GM13976 (cell line): ENCODE results near the gene LATS2.

Source experiments
- DNase-seq: peaks from one replicate; pipeline ENCODE4 v3.0.0; 2012; ENCODE audit warnings: low spot score
- in situ Hi-C: fragments of 300-500 bp; cut with MboI; formaldehyde crosslinking; loops from one replicate; pipeline ENCODE4 v1.12.0; 2022; ENCODE audit warnings: low sequenced_read_pairs, mixed read lengths, inconsistent platforms; ENCODE audit not compliant: unreplicated experiment
- TF ChIP-seq, protein P1 (sequence below): IDR thresholded peaks from 2 replicates; pipeline ENCODE4 v1.5.1; 2012; ENCODE audit warnings: borderline replicate concordance, mild to moderate bottlenecking; ENCODE audit not compliant: insufficient read depth; ENCODE audit errors: extremely low read depth, missing control alignments, control extremely low read depth

The LATS2 gene

DNA sequence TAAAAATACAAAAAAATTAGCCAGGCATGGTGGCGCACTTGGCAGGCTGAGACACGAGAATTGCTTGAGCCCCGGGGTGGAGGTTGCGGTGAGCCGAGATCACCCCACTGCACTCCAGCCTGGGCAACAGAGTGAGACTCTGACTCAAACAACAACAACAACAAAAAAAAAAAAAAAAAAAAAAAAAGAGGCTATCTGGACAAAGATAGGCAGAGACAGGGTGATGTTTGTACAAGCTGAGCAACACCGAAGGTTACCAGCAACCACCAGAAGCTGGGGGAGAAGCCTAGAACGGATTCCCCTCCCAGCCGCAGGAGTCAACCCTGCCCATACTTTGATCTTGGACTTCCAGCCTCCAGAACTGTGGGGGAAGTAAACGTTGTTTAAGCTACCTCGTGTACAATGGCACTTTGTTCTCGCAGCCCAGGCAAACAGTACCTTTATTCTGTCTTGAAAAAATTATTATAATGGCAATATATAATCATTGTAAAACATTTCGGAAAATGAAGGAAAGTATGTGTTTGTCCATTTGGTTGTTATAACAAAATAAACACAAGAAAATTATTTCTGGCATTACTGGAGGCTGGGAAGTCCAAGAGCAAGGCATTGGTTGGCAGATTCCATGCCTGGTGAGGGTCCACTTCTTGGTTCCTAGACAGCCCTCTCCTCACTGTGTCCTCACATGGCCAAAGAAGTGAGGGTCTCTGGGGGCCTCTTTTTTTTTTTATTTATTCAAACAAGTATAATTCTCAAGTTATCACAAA lies 39.8 kb upstream of the LATS2 start:
- DNase-seq = no peak
- in situ Hi-C loops = loop anchor here (10.0 kb wide), 1 partner anchor 384 kb away; no protein-coding TSS in a partner anchor
- TF ChIP-seq, protein P1, sequence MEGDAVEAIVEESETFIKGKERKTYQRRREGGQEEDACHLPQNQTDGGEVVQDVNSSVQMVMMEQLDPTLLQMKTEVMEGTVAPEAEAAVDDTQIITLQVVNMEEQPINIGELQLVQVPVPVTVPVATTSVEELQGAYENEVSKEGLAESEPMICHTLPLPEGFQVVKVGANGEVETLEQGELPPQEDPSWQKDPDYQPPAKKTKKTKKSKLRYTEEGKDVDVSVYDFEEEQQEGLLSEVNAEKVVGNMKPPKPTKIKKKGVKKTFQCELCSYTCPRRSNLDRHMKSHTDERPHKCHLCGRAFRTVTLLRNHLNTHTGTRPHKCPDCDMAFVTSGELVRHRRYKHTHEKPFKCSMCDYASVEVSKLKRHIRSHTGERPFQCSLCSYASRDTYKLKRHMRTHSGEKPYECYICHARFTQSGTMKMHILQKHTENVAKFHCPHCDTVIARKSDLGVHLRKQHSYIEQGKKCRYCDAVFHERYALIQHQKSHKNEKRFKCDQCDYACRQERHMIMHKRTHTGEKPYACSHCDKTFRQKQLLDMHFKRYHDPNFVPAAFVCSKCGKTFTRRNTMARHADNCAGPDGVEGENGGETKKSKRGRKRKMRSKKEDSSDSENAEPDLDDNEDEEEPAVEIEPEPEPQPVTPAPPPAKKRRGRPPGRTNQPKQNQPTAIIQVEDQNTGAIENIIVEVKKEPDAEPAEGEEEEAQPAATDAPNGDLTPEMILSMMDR = no peak

DNA sequence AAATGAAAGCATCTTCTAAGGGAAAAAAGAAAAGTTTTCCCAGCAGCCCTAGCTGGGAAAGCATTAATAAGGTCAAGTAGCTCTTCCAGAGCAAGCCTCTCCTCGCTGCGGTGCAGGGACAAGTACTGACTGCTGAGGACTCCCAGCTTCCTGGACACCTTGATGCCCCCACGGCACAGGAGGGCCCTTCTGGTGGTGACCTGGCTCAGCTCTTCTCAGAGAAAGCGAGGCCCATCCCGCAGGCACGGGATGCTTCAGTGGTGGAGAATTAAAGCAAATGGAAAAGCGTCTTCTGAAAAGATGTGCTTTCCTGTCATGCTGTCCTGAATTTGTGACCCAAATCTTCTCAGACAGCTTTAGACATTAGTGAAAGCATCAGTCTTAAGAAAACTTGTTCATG lies 38.8 kb upstream of the LATS2 start:
- in situ Hi-C loops = loop anchor here (10.0 kb wide), 1 partner anchor 385 kb away; no protein-coding TSS in a partner anchor
- TF ChIP-seq, protein P1 = no peak
- no peak for DNase-seq

DNA sequence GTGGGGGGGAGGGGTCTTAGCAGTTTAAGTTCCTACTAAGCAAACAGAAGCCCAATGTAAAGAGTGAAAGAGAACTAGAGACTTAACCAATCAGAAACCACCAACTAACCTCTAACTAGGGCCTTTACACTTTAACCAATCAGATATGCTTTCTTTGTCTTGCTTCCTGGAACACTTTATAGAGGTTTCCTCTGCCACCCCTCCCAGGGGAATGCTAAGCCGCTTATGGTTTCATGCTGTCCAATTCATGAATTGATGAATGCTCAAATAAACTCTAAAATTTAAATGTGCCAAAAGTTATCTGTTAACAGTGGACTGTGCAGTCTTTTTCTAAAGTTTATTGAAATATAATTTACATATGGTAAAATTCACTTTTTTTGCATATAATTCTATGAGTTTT lies 33.9 kb upstream of the LATS2 start:
- in situ Hi-C loops = no loop called here
- DNase-seq = no peak
- TF ChIP-seq, protein P1 = no peak

DNA sequence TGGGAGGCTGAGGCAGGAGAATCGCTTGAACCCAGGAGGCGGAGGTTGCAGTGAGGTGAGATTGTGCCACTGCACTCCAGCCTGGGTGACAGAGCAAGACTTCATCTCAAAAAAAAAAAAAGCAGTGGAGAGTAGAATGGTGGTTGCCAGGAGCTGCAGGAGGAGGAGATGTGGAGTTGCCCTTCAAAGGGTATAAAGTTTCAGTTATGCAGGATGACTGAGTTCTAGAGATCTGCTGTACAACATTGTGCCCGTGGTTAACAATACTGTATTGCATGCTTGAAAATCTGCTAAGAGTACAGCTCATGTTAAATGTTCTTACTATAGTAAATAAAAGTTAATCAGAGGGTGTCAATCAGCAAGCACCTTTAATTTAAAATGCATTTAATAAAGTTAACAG lies 28.4 kb upstream of the LATS2 start:
- in situ Hi-C loops = no loop called here
- DNase-seq = no peak
- TF ChIP-seq, protein P1 = no peak

DNA sequence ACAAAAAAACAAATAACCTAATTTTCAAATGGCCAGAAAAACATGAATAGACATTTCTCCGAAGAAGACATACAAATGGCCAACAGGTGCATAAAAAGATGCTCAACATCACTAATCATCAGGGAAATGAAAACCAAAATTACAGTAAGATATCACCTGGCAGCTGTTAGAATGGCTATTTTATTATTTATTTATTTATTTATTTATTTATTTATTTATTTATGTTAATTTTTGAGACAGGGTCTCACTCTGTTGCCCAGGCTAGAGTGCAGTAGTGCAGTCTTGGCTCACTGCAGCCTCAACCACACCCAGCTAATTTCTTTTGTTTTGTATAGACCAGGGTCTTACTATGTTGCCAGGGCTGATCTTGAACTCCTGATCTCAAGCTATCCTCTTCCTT lies 27.1 kb upstream of the LATS2 start:
- in situ Hi-C loops = no loop called here
- TF ChIP-seq, protein P1 = no peak
- no peak for DNase-seq

DNA sequence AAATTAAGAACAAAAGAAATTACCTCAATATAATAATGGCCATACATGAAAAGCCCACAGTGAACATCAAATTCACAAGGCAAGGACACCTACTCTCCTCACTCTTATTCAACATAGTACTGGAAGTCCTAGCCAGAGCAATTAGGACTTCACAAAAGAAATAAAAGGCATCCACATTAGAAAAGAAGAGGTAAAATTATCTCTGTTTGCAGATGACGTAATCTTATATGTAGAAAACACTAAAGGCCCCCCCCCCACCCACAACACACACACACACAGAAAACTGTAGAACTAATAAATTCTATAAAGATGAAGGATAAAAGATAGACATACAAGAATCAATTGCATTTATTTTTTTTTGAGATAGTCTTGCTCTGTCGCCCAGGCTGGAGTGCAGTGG lies 25.5 kb upstream of the LATS2 start:
- TF ChIP-seq, protein P1 = no peak
- no peak for DNase-seq
- in situ Hi-C loops = no loop called here
